ENCODE data around the gene KLHDC4.

GRCh38 chr16:87689956-87690465 is 75.8 kb downstream of the KLHDC4 start:
- TF ChIP-seq CTCF (IDR thresholded peaks at IDR 0.05; ENCODE audit: borderline replicate concordance, extremely low read depth, low read length, poor library complexity, severe bottlenecking) (no peak), EZH2 (IDR thresholded peaks at IDR 0.05; ENCODE audit: borderline replicate concordance, low read depth, low read length, severe bottlenecking) (no peak)

Data from DND-41 (cell line).